Liver (tissue), 9 donors: ENCODE data around the gene SESN3. TPM values are rescaled to one million over a fixed set of nuclear protein-coding genes. Genes with fewer than 3 reads are reported as not detected.

Experiments
- DNase-seq: peaks from one replicate; pipeline ENCODE4 v3.0.0-alpha.2; 2017; ENCODE audit warnings: low spot score
- H3K27ac ChIP-seq, 2 donors: one replicate each; pipeline ENCODE4 v1.7.0; 2013; ENCODE audit warnings: inconsistent platforms in 2 of 2, low read length in 2 of 2, control low read depth in 1 of 2, low read depth in 1 of 2, mild to moderate bottlenecking in 1 of 2
- H3K27me3 ChIP-seq, 4 donors: one replicate each; pipeline versions ENCODE4 v1.6.1 to v1.7.0; 2013; ENCODE audit warnings: low read length in 3 of 4, inconsistent platforms in 1 of 4, mild to moderate bottlenecking in 1 of 4, moderate library complexity in 1 of 4; ENCODE audit not compliant: control insufficient read depth in 4 of 4, insufficient read depth in 4 of 4
- H3K36me3 ChIP-seq, 4 donors: one replicate each; pipeline versions ENCODE4 v1.6.1 to v1.7.0; 2013; ENCODE audit warnings: low read length in 3 of 4, mild to moderate bottlenecking in 3 of 4, low read depth in 1 of 4, moderate library complexity in 1 of 4; ENCODE audit not compliant: control insufficient read depth in 4 of 4, insufficient read depth in 3 of 4
- H3K4me1 ChIP-seq, 4 donors: one replicate each; pipeline versions ENCODE4 v1.6.1 to v1.7.0; 2013; ENCODE audit warnings: low read length in 3 of 4, mild to moderate bottlenecking in 3 of 4, moderate library complexity in 1 of 4; ENCODE audit not compliant: control insufficient read depth in 4 of 4, insufficient read depth in 4 of 4
- H3K4me3 ChIP-seq, 3 donors: one replicate each; pipeline versions ENCODE4 v1.6.1 to v1.7.0; 2013; ENCODE audit warnings: low read length in 3 of 3, control low read depth in 1 of 3, low read depth in 1 of 3, mild to moderate bottlenecking in 1 of 3
- H3K9ac ChIP-seq, 2 donors: one replicate each; pipeline ENCODE4 v1.7.0; 2013; ENCODE audit warnings: low read length in 2 of 2, mild to moderate bottlenecking in 2 of 2, moderate library complexity in 2 of 2, control low read depth in 1 of 2, low read depth in 1 of 2
- H3K9me3 ChIP-seq, 4 donors: one replicate each; pipeline versions ENCODE4 v1.6.1 to v1.7.0; 2013; ENCODE audit warnings: low read length in 3 of 4; ENCODE audit not compliant: control insufficient read depth in 4 of 4
- ATF3 ChIP-seq: IDR thresholded peaks from 2 replicates; pipeline ENCODE4 v1.6.1; 2016; ENCODE audit warnings: antibody characterized with exemption
- EGR1 ChIP-seq, 2 donors: IDR thresholded peaks; 2 replicates each; pipeline ENCODE4 v1.6.1; 2016 to 2018; ENCODE audit warnings: antibody characterized with exemption in 2 of 2, low read depth in 2 of 2
- FOXA1 ChIP-seq: IDR thresholded peaks from 2 replicates; pipeline ENCODE4 v1.6.1; 2016; ENCODE audit warnings: antibody characterized with exemption
- FOXA2 ChIP-seq: IDR thresholded peaks from 2 replicates; pipeline ENCODE4 v1.6.1; 2016; ENCODE audit warnings: antibody characterized with exemption
- GABPA ChIP-seq, 2 donors: IDR thresholded peaks in 1 of 2; conservative IDR thresholded peaks in 1 of 2; 2 replicates each; pipeline ENCODE4 v1.6.1; 2016; ENCODE audit warnings: antibody characterized with exemption in 2 of 2, mild to moderate bottlenecking in 1 of 2, moderate library complexity in 1 of 2
- HNF4A ChIP-seq, 2 donors: conservative IDR thresholded peaks; 2 replicates each; pipeline ENCODE4 v1.6.1; 2016; ENCODE audit warnings: antibody characterized with exemption in 2 of 2, mild to moderate bottlenecking in 2 of 2
- HNF4G ChIP-seq: IDR thresholded peaks from 2 replicates; pipeline ENCODE4 v1.6.1; 2016; ENCODE audit warnings: antibody characterized with exemption
- JUND ChIP-seq, 2 donors: IDR thresholded peaks; 2 replicates each; pipeline ENCODE4 v1.6.1; 2016; ENCODE audit warnings: antibody characterized with exemption in 2 of 2
- NR2F2 ChIP-seq: IDR thresholded peaks from 2 replicates; pipeline ENCODE4 v1.6.1; 2016; ENCODE audit warnings: antibody characterized with exemption
- RAD21 ChIP-seq, 2 donors: IDR thresholded peaks; 2 replicates each; pipeline ENCODE4 v1.6.1; 2016; ENCODE audit warnings: antibody characterized with exemption in 2 of 2, mild to moderate bottlenecking in 2 of 2
- REST ChIP-seq: IDR thresholded peaks from 2 replicates; pipeline ENCODE4 v1.6.1; 2016; ENCODE audit warnings: antibody characterized with exemption, mild to moderate bottlenecking
- RXRA ChIP-seq, 2 donors: IDR thresholded peaks; 2 replicates each; pipeline ENCODE4 v1.6.1; 2017 to 2018; ENCODE audit warnings: antibody characterized with exemption in 2 of 2, mild to moderate bottlenecking in 1 of 2
- SP1 ChIP-seq: IDR thresholded peaks from 2 replicates; pipeline ENCODE4 v1.6.1; 2018; ENCODE audit warnings: antibody characterized with exemption, mild to moderate bottlenecking
- TAF1 ChIP-seq: conservative IDR thresholded peaks from 2 replicates; pipeline ENCODE4 v1.6.1; 2016; ENCODE audit warnings: antibody characterized with exemption, mild to moderate bottlenecking
- WGBS: extraction: QIAGEN DNeasy Blood & Tissue Kit; methylation state at CpG from one replicate; pipeline ENCODE4 v1.1.7; 2013; 5-methylcytosine and 5-hydroxymethylcytosine counted together
- polyA plus RNA-seq, 2 donors: library from polyadenylated mRNA; stranded (reverse) in 1 of 2; unstranded in 1 of 2; fragments of 200-250 nt in 1 of 2; fragments of >200 nt in 1 of 2; fragmentation: Nextera tagmentation in 1 of 2; extraction: Ambion mirVana in 1 of 2; gene quantifications; one replicate each; pipeline versions ENCODE4 v1.2.1 to v1.2.3, GENCODE V29; 2013 to 2015
- total RNA-seq, 2 donors: library from RNA; depleted of rRNA; stranded (reverse); fragments of >200 nt; gene quantifications; one replicate each; pipeline ENCODE4 v1.2.3, GENCODE V29; 2014
- donor health status: healthy.
- donor health status: healthy.
- donor health status: healthy.
- donor health status: healthy.
- donor health status: healthy.

SESN3 gene
- total and polyA plus RNA-seq, 4 donors: 0.85 to 46.6 (median 2.6) TPM

GRCh38 chr11:95115597-95115996 is 115.4 kb downstream of the SESN3 start:
- Histone ChIP-seq H3K9ac (no peak overlapping the region), H3K27me3 (no peaks in the 10 kb centered on the region), H3K4me3 (no peak overlapping the region), H3K27ac (no peak overlapping the region), H3K36me3 (no peaks in the 10 kb centered on the region), H3K9me3 (no peaks in the 10 kb centered on the region), H3K4me1 (no peaks in the 10 kb centered on the region)
- 78% methylated on average over 1 of the region's 1 CpG for WGBS
- no peak for DNase-seq
- TF ChIP-seq HNF4G (no peak), REST (no peak), FOXA2 (no peak), ATF3 (no peak), EGR1 (IDR thresholded peaks at IDR 0.05; ENCODE audit: low read depth in 2 of 2) (no peak), RAD21 (IDR thresholded peaks at IDR 0.05) (no peak), JUND (IDR thresholded peaks at IDR 0.05) (no peak), FOXA1 (no peak), SP1 (no peak), HNF4A (conservative IDR thresholded peaks at IDR 0.05) (no peak), RXRA (IDR thresholded peaks at IDR 0.05) (no peak), GABPA (IDR thresholded peaks at IDR 0.05 in 1 of 2, conservative IDR thresholded peaks at IDR 0.05 in 1 of 2) (no peak), TAF1 (no peak), NR2F2 (no peak)

Other genes with a start within 250 kb of the SESN3 start
- gene KDM4E, start 205.9 kb downstream of the SESN3 start, total RNA-seq: not detected
- gene KDM4E, start 205.9 kb downstream of the SESN3 start, polyA plus RNA-seq: not detected
- not detected for gene KDM4F, start 181.8 kb downstream of the SESN3 start, total RNA-seq
- gene KDM4F, start 181.8 kb downstream of the SESN3 start, polyA plus RNA-seq: not detected
- gene SRSF8, start 164.3 kb downstream of the SESN3 start, total RNA-seq: 10 to 100 TPM; 17.6 to 31.8 TPM
- 10 to 100 TPM; 15.4 to 18.1 TPM for gene SRSF8, start 164.3 kb downstream of the SESN3 start, polyA plus RNA-seq
- 10 to 100 TPM in 1 of 2 donors, 1 to 10 TPM in 1; 6.6 to 35.6 TPM for gene ENDOD1, start 141.4 kb downstream of the SESN3 start, total RNA-seq
- gene ENDOD1, start 141.4 kb downstream of the SESN3 start, polyA plus RNA-seq: 1 to 10 TPM; 2.2 to 5.1 TPM